PC-9 (cell line): ENCODE data around the gene ANKRD44.

Experiments used
- CTCF ChIP-seq: fragments of 200-600 bp; sonication (generic); conservative IDR thresholded peaks from 2 replicates; pipeline ENCODE4 v1.6.1; 2017; ENCODE audit warnings: mixed run types, antibody characterized with exemption, mild to moderate bottlenecking, moderate library complexity
- EZH2 ChIP-seq: fragments of 200-600 bp; sonication (generic); IDR thresholded peaks from 2 replicates; pipeline ENCODE4 v1.8.0; 2017; ENCODE audit warnings: antibody characterized with exemption, low read depth

GRCh38 chr2:197037863-197038398 is 272.6 kb downstream of the ANKRD44 start:
- no peak for TF ChIP-seq CTCF
- no peak for TF ChIP-seq EZH2
